Muscle of leg (tissue), 11 donors: ENCODE measurements around the gene CSRP3. TPM values are rescaled to one million over a fixed set of nuclear protein-coding genes. Genes with fewer than 3 reads are reported as not detected.

Experiments
- DNase-seq: peaks from one replicate; pipeline ENCODE4 v3.0.0; 2013
- H3K27ac ChIP-seq: one replicate; pipeline ENCODE4 v1.5.1; 2013; ENCODE audit warnings: mild to moderate bottlenecking, low read length, control low read depth
- H3K27me3 ChIP-seq: one replicate; pipeline ENCODE4 v1.6.1; 2013; ENCODE audit warnings: low read length; ENCODE audit not compliant: control insufficient read depth, insufficient read depth
- H3K36me3 ChIP-seq: one replicate; pipeline ENCODE4 v1.6.1; 2013; ENCODE audit warnings: low read length; ENCODE audit not compliant: control insufficient read depth, insufficient read depth
- H3K4me1 ChIP-seq: one replicate; pipeline ENCODE4 v1.6.1; 2013; ENCODE audit warnings: low read length; ENCODE audit not compliant: control insufficient read depth, insufficient read depth
- H3K4me3 ChIP-seq: one replicate; pipeline ENCODE4 v1.5.1; 2013; ENCODE audit warnings: low read length, control low read depth
- H3K9me3 ChIP-seq: replicated peaks from 2 replicates; pipeline ENCODE4 v1.6.1; 2013; ENCODE audit warnings: low read depth, low read length; ENCODE audit not compliant: control insufficient read depth
- WGBS: methylation state at CpG from one replicate; pipeline ENCODE4 v1.1.5; 2013; ENCODE audit warnings: missing lambda C conversion rate; ENCODE audit not compliant: insufficient coverage; 5-methylcytosine and 5-hydroxymethylcytosine counted together
- polyA plus RNA-seq, 8 donors: library from polyadenylated mRNA; unstranded; fragments of 120-200 nt; gene quantifications; one replicate each; pipeline versions ENCODE4 v1.2.1 to v1.2.3, GENCODE V29; 2013; ENCODE audit warnings: inconsistent platforms in 1 of 8, low replicate concordance in 1 of 8; ENCODE audit not compliant: insufficient read length in 8 of 8, insufficient read depth in 1 of 8
- total RNA-seq: library from RNA; stranded (reverse); fragments of 120-200 nt; gene quantifications from one replicate; pipeline ENCODE4 v1.2.4, GENCODE V29; 2013

The CSRP3 gene
- total and polyA plus RNA-seq, 9 donors = 412 to 714 (median 612) TPM

GRCh38 chr11:19209617-19210370 is 8.0 kb upstream of the CSRP3 start:
- no peak for DNase-seq
- H3K4me3 ChIP-seq = no peak overlapping the region
- peaks cover 8% of the 10 kb centered on the region for H3K4me1 ChIP-seq
- 82% methylated on average over 2 of the region's 4 CpGs for WGBS
- H3K27me3 ChIP-seq = no peaks in the 10 kb centered on the region
- no peaks in the 10 kb centered on the region for H3K36me3 ChIP-seq
- H3K9me3 ChIP-seq = no peaks in the 10 kb centered on the region
- H3K27ac ChIP-seq = peak overlapping the region; percentile 62

- peak overlapping the region; percentile 62 for H3K27ac ChIP-seq
- H3K9me3 ChIP-seq = no peaks in the 10 kb centered on the region
- no peak for DNase-seq
- H3K27me3 ChIP-seq = no peaks in the 10 kb centered on the region
- WGBS = 81% methylated on average over 2 of the region's 3 CpGs
- no peaks in the 10 kb centered on the region for H3K36me3 ChIP-seq
- H3K4me1 ChIP-seq = peaks cover 8% of the 10 kb centered on the region
- H3K4me3 ChIP-seq = no peak overlapping the region
These were observed 7.3 kb upstream of the CSRP3 start for GRCh38 chr11:19208959-19209546.

- H3K27me3 ChIP-seq = no peaks in the 10 kb centered on the region
- H3K9me3 ChIP-seq = no peaks in the 10 kb centered on the region
- H3K27ac ChIP-seq = no peak overlapping the region
- H3K4me3 ChIP-seq = no peak overlapping the region
- 43% methylated on average over 1 of the region's 2 CpGs for WGBS
- no peak for DNase-seq
- no peaks in the 10 kb centered on the region for H3K36me3 ChIP-seq
- peaks cover 8% of the 10 kb centered on the region for H3K4me1 ChIP-seq
These were observed 6.4 kb upstream of the CSRP3 start for GRCh38 chr11:19208181-19208580.

- no peak for DNase-seq
- Histone ChIP-seq H3K27ac (no peak overlapping the region), H3K4me3 (no peak overlapping the region), H3K36me3 (no peaks in the 10 kb centered on the region), H3K4me1 (peaks cover 16% of the 10 kb centered on the region), H3K27me3 (no peaks in the 10 kb centered on the region), H3K9me3 (no peaks in the 10 kb centered on the region)
- WGBS = no CpG with 5 or more reads among the region's 5 CpGs
These were observed 3.1 kb upstream of the CSRP3 start for GRCh38 chr11:19204836-19205235.

GRCh38 chr11:19200410-19201201 is 1.2 kb downstream of the CSRP3 start:
- Histone ChIP-seq H3K4me1 (peaks cover 15% of the 10 kb centered on the region), H3K27ac (peak overlapping the region; percentile 84), H3K4me3 (peak overlapping the region; percentile 43), H3K36me3 (no peaks in the 10 kb centered on the region), H3K27me3 (no peaks in the 10 kb centered on the region), H3K9me3 (no peaks in the 10 kb centered on the region)
- peak; percentile 70 for DNase-seq
- WGBS = 20% methylated on average over 4 of the region's 6 CpGs

GRCh38 chr11:19199771-19200170 is 2.0 kb downstream of the CSRP3 start:
- WGBS = 0% methylated on average over 1 of the region's 3 CpGs
- peak overlapping the region; percentile 43 for H3K4me3 ChIP-seq
- peak; percentile 34 for DNase-seq
- peaks cover 15% of the 10 kb centered on the region for H3K4me1 ChIP-seq
- H3K36me3 ChIP-seq = no peaks in the 10 kb centered on the region
- peak overlapping the region; percentile 84 for H3K27ac ChIP-seq
- H3K9me3 ChIP-seq = no peaks in the 10 kb centered on the region
- no peaks in the 10 kb centered on the region for H3K27me3 ChIP-seq

- Histone ChIP-seq H3K4me3 (peak overlapping the region; percentile 43), H3K27ac (peak overlapping the region; percentile 84), H3K4me1 (peaks cover 19% of the 10 kb centered on the region), H3K36me3 (no peaks in the 10 kb centered on the region), H3K27me3 (no peaks in the 10 kb centered on the region), H3K9me3 (no peaks in the 10 kb centered on the region)
- 98% methylated on average over 5 of the region's 7 CpGs for WGBS
- DNase-seq = peak; percentile 15
These were observed 2.7 kb downstream of the CSRP3 start for GRCh38 chr11:19199048-19199447.

- DNase-seq = peak; percentile 74
- peak overlapping the region; percentile 69 for H3K27ac ChIP-seq
- peaks cover 31% of the 10 kb centered on the region for H3K4me1 ChIP-seq
- H3K9me3 ChIP-seq = no peaks in the 10 kb centered on the region
- whole genome bisulfite sequencing = 89% methylated on average over 4 of the region's 6 CpGs
- no peak overlapping the region for H3K4me3 ChIP-seq
- H3K36me3 ChIP-seq = peaks cover 9% of the 10 kb centered on the region
- no peaks in the 10 kb centered on the region for H3K27me3 ChIP-seq
These were observed 5.4 kb downstream of the CSRP3 start for GRCh38 chr11:19196432-19196831.

- Histone ChIP-seq H3K4me3 (no peak overlapping the region), H3K9me3 (no peaks in the 10 kb centered on the region), H3K4me1 (peaks cover 28% of the 10 kb centered on the region), H3K36me3 (peaks cover 16% of the 10 kb centered on the region), H3K27ac (peak overlapping the region; percentile 69), H3K27me3 (no peaks in the 10 kb centered on the region)
- no peak for DNase-seq
- WGBS = 92% methylated on average over 1 of the region's 4 CpGs
These were observed 7.0 kb downstream of the CSRP3 start for GRCh38 chr11:19194620-19195308.

GRCh38 chr11:19193916-19194315 is 7.9 kb downstream of the CSRP3 start:
- Histone ChIP-seq H3K4me3 (no peak overlapping the region), H3K27ac (peak overlapping the region; percentile 69), H3K27me3 (no peaks in the 10 kb centered on the region), H3K9me3 (no peaks in the 10 kb centered on the region), H3K4me1 (peaks cover 25% of the 10 kb centered on the region), H3K36me3 (peaks cover 16% of the 10 kb centered on the region)
- WGBS = no CpG with 5 or more reads among the region's 2 CpGs
- DNase-seq = peak; percentile 33
